Trophoblast cell (in vitro differentiated cells and primary cell): ENCODE results near the gene CYP24A1.

ENCODE experiments used
- DNase-seq, 2 donors: peaks; one replicate each; pipeline ENCODE4 v3.0.0-alpha.2; 2016
- H2AFZ ChIP-seq: 2 replicates; pipeline ENCODE4 v1.6.1; 2013; ENCODE audit warnings: low read length, moderate library complexity, mild to moderate bottlenecking; ENCODE audit not compliant: insufficient read depth, poor library complexity
- H2AK5ac ChIP-seq: 2 replicates; pipeline ENCODE4 v1.6.1; 2013; ENCODE audit warnings: mild to moderate bottlenecking, low read length
- H2BK120ac ChIP-seq: 2 replicates; pipeline ENCODE4 v1.6.1; 2013; ENCODE audit warnings: low read length, mild to moderate bottlenecking, moderate library complexity; ENCODE audit not compliant: insufficient read depth, poor library complexity
- H2BK12ac ChIP-seq: 2 replicates; pipeline ENCODE4 v1.6.1; 2013; ENCODE audit warnings: mild to moderate bottlenecking, low read length, moderate library complexity
- H2BK5ac ChIP-seq: 2 replicates; pipeline ENCODE4 v1.6.1; 2013; ENCODE audit warnings: low read length, low read depth, moderate library complexity, mild to moderate bottlenecking; ENCODE audit not compliant: poor library complexity
- H3K14ac ChIP-seq: 2 replicates; pipeline ENCODE4 v1.6.1; 2013; ENCODE audit warnings: mild to moderate bottlenecking, low read length
- H3K18ac ChIP-seq: 2 replicates; pipeline ENCODE4 v1.6.1; 2013; ENCODE audit warnings: mild to moderate bottlenecking, low read length
- H3K23ac ChIP-seq: 2 replicates; pipeline ENCODE4 v1.6.1; 2013; ENCODE audit warnings: low read length
- H3K27ac ChIP-seq: 2 replicates; pipeline ENCODE4 v1.5.1; 2013; ENCODE audit warnings: low read depth, mild to moderate bottlenecking, inconsistent platforms, low read length, moderate library complexity
- H3K27me3 ChIP-seq: 2 replicates; pipeline ENCODE4 v1.6.1; 2013; ENCODE audit warnings: inconsistent platforms, mild to moderate bottlenecking, low read length, moderate library complexity; ENCODE audit not compliant: insufficient read depth
- H3K36me3 ChIP-seq, 2 experiments: 1 replicate in 1 of 2; 2 replicates in 1 of 2; pipeline ENCODE4 v1.6.1; 2013; ENCODE audit warnings: low read length in 2 of 2, mild to moderate bottlenecking in 2 of 2, moderate library complexity in 1 of 2; ENCODE audit not compliant: insufficient read depth in 2 of 2, control insufficient read depth in 1 of 2
- H3K4ac ChIP-seq: 2 replicates; pipeline ENCODE4 v1.6.1; 2013; ENCODE audit warnings: low read depth, mild to moderate bottlenecking, low read length, moderate library complexity
- H3K4me1 ChIP-seq, 2 experiments: 1 replicate in 1 of 2; 2 replicates in 1 of 2; pipeline ENCODE4 v1.6.1; 2013; ENCODE audit warnings: low read length in 2 of 2, mild to moderate bottlenecking in 2 of 2, moderate library complexity in 1 of 2; ENCODE audit not compliant: insufficient read depth in 2 of 2, control insufficient read depth in 1 of 2
- H3K4me2 ChIP-seq: 2 replicates; pipeline ENCODE4 v1.6.1; 2013; ENCODE audit warnings: inconsistent platforms, mild to moderate bottlenecking, low read length, moderate library complexity
- H3K4me3 ChIP-seq: 2 replicates; pipeline ENCODE4 v1.5.1; 2013; ENCODE audit warnings: mild to moderate bottlenecking, low read depth, low read length, inconsistent platforms
- H3K79me1 ChIP-seq: one replicate; pipeline ENCODE4 v1.6.1; 2013; ENCODE audit warnings: low read length
- H3K79me2 ChIP-seq: 2 replicates; pipeline ENCODE4 v1.6.1; 2013; ENCODE audit warnings: low read length, mild to moderate bottlenecking; ENCODE audit not compliant: control insufficient read depth, insufficient read depth, poor library complexity
- H3K9ac ChIP-seq: 2 replicates; pipeline ENCODE4 v1.6.1; 2013; ENCODE audit warnings: mild to moderate bottlenecking, low read length
- H3K9me3 ChIP-seq: 2 replicates; pipeline ENCODE4 v1.6.1; 2013; ENCODE audit warnings: low read depth, mild to moderate bottlenecking, control low read depth, inconsistent platforms, low read length; ENCODE audit not compliant: insufficient read depth
- H4K12ac ChIP-seq: 2 replicates; pipeline ENCODE4 v1.6.1; 2013; ENCODE audit warnings: low read depth, mild to moderate bottlenecking, low read length, moderate library complexity
- H4K8ac ChIP-seq: 2 replicates; pipeline ENCODE4 v1.6.1; 2013; ENCODE audit warnings: low read depth, mild to moderate bottlenecking, low read length, moderate library complexity
- H4K91ac ChIP-seq: one replicate; pipeline ENCODE4 v1.6.1; 2013; ENCODE audit warnings: low read depth, mild to moderate bottlenecking, low read length, moderate library complexity
- WGBS: extraction: QIAGEN DNeasy Blood & Tissue Kit; methylation state at CpG from one replicate; pipeline ENCODE4 v1.1.7; 2013; ENCODE audit warnings: missing lambda C conversion rate; ENCODE audit not compliant: insufficient read length, insufficient coverage; ENCODE audit errors: extremely low coverage; 5-methylcytosine and 5-hydroxymethylcytosine counted together

CYP24A1 gene

DNA sequence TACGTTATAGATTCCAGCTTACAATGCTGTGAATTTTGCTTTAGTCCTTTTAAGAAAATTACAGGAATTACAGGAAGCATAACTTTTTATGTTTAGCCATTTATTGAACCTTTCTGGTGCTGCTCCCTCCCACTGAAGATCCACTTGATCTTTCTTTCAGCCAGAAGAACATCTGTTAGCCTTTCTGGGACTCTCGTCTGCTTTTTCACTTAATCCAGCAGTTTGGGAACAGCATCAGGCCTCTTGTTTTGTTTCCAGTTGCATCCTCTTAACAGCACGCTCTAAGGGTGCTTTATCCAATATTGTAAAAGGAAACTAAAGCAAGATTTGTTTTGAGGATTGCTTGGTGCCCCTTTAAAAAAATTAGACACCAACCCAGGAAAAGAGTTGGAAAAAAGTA lies 10.3 kb upstream of the CYP24A1 start:
- no peak overlapping the region for H2BK5ac ChIP-seq
- no peaks in the 10 kb centered on the region for H3K79me1 ChIP-seq
- H3K27me3 ChIP-seq: no peaks in the 10 kb centered on the region
- no peak overlapping the region for H4K12ac ChIP-seq
- no peak for DNase-seq
- H3K36me3 ChIP-seq: no peaks in the 10 kb centered on the region
- H2AFZ ChIP-seq: no peak overlapping the region
- H3K9me3 ChIP-seq: no peaks in the 10 kb centered on the region
- no peak overlapping the region for H2AK5ac ChIP-seq
- H4K91ac ChIP-seq: no peak overlapping the region
- no peak overlapping the region for H3K4me3 ChIP-seq
- H2BK120ac ChIP-seq: no peak overlapping the region
- H3K18ac ChIP-seq: no peak overlapping the region
- no peak overlapping the region for H4K8ac ChIP-seq
- no CpG with 5 or more reads among the region's 3 CpGs for WGBS
- H3K79me2 ChIP-seq: no peaks in the 10 kb centered on the region
- no peak overlapping the region for H3K4ac ChIP-seq
- no peaks in the 10 kb centered on the region for H3K4me1 ChIP-seq
- H3K27ac ChIP-seq: no peak overlapping the region
- H3K23ac ChIP-seq: no peak overlapping the region
- H3K9ac ChIP-seq: no peak overlapping the region
- no peak overlapping the region for H3K14ac ChIP-seq
- no peak overlapping the region for H3K4me2 ChIP-seq
- H2BK12ac ChIP-seq: no peak overlapping the region

DNA sequence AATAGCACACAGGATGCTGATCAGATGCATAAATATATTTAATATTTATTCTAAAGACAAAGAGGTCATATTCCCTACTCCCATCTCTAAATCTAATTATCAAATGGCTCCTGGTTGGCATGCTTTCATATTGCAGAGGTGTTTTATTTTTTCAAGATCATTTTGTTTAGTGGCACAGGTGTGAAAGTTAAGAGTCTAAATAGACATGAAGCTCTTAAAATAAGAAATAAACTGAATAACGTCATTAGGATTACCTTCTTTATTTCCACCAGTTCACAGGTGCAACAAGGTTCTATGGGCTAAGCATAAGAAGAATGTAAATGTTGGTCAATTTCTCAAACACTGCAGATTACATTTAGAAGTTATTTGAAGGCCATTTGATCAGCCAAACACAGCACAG lies 7.1 kb upstream of the CYP24A1 start:
- no peak overlapping the region for H3K18ac ChIP-seq
- H3K79me2 ChIP-seq: no peaks in the 10 kb centered on the region
- no peak overlapping the region for H2AFZ ChIP-seq
- H3K27ac ChIP-seq: no peak overlapping the region
- no peak overlapping the region for H4K91ac ChIP-seq
- H3K23ac ChIP-seq: no peak overlapping the region
- H2BK120ac ChIP-seq: no peak overlapping the region
- no peaks in the 10 kb centered on the region for H3K27me3 ChIP-seq
- H3K4me3 ChIP-seq: no peak overlapping the region
- no peaks in the 10 kb centered on the region for H3K36me3 ChIP-seq
- no peak for DNase-seq
- H3K9me3 ChIP-seq: no peaks in the 10 kb centered on the region
- H3K4ac ChIP-seq: no peak overlapping the region
- no peak overlapping the region for H3K9ac ChIP-seq
- H3K4me1 ChIP-seq: no peaks in the 10 kb centered on the region
- no peaks in the 10 kb centered on the region for H3K79me1 ChIP-seq
- no peak overlapping the region for H2BK12ac ChIP-seq
- no peak overlapping the region for H3K4me2 ChIP-seq
- no CpG with 5 or more reads among the region's 1 CpG for WGBS
- H2AK5ac ChIP-seq: no peak overlapping the region
- H4K8ac ChIP-seq: no peak overlapping the region
- no peak overlapping the region for H3K14ac ChIP-seq
- no peak overlapping the region for H4K12ac ChIP-seq
- no peak overlapping the region for H2BK5ac ChIP-seq

DNA sequence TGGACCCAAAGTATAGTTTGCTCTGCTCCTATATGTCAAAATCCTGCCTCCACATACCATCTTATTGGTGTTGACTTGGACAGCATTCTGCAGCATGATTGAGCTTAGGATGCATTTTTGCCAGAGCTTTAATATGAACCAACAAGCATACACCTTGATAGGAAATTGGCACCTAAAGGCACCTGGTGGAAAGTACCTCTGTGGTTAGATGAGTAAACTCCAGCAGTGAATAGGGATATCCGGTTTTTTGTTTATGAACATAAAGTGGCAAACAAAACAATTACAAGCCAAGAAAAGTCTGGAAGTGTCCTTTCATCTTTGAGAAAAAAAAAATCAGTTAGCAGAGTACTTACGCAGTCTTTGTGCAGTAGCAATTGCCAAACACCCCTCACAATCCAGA lies 6.2 kb upstream of the CYP24A1 start:
- no peak overlapping the region for H2BK5ac ChIP-seq
- no peak overlapping the region for H4K91ac ChIP-seq
- WGBS: no CpG with 5 or more reads among the region's 2 CpGs
- no peak overlapping the region for H3K4ac ChIP-seq
- H2BK120ac ChIP-seq: no peak overlapping the region
- no peak overlapping the region for H3K4me3 ChIP-seq
- H4K12ac ChIP-seq: no peak overlapping the region
- no peak overlapping the region for H3K4me2 ChIP-seq
- no peak overlapping the region for H3K9ac ChIP-seq
- no peaks in the 10 kb centered on the region for H3K27me3 ChIP-seq
- H3K18ac ChIP-seq: no peak overlapping the region
- no peak for DNase-seq
- no peak overlapping the region for H3K27ac ChIP-seq
- no peak overlapping the region for H2AK5ac ChIP-seq
- no peak overlapping the region for H2AFZ ChIP-seq
- H3K36me3 ChIP-seq: no peaks in the 10 kb centered on the region
- no peak overlapping the region for H3K14ac ChIP-seq
- no peaks in the 10 kb centered on the region for H3K4me1 ChIP-seq
- no peak overlapping the region for H3K23ac ChIP-seq
- H2BK12ac ChIP-seq: no peak overlapping the region
- H3K79me2 ChIP-seq: no peaks in the 10 kb centered on the region
- no peak overlapping the region for H4K8ac ChIP-seq
- H3K9me3 ChIP-seq: no peaks in the 10 kb centered on the region
- H3K79me1 ChIP-seq: no peaks in the 10 kb centered on the region

DNA sequence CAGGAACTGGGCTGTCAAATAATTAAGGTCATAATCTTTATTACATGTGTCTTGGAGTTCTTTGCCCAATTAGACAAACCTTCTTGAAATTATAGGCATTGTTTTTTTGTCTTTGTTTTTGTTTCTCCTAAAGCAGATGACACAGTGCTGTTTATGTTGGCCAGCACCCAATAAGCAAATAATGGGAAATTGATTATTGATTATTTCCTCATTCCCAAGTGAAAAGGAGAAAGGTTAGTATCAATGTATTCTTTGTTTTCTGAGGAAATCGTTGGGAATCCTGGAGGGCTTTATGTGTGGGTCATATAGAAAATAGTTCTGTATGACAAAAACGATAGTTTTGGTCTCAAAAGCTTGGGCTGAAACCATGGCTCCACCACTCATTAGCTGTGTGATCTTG lies 4.5 kb upstream of the CYP24A1 start:
- Histone ChIP-seq H3K27me3 (peaks cover 16% of the 10 kb centered on the region), H3K4ac (no peak overlapping the region), H2AK5ac (no peak overlapping the region), H3K14ac (no peak overlapping the region), H4K91ac (no peak overlapping the region), H3K79me2 (no peaks in the 10 kb centered on the region), H2AFZ (no peak overlapping the region), H3K27ac (no peak overlapping the region), H3K4me3 (no peak overlapping the region), H3K23ac (no peak overlapping the region), H2BK12ac (no peak overlapping the region), H4K8ac (no peak overlapping the region), H4K12ac (no peak overlapping the region), H3K9me3 (no peaks in the 10 kb centered on the region), H2BK120ac (no peak overlapping the region), H3K4me2 (no peak overlapping the region), H3K9ac (no peak overlapping the region), H3K79me1 (no peaks in the 10 kb centered on the region), H3K18ac (no peak overlapping the region), H3K36me3 (no peaks in the 10 kb centered on the region), H3K4me1 (peaks cover 11 to 12% of the 10 kb centered on the region in 2 experiments), H2BK5ac (no peak overlapping the region)
- no peak for DNase-seq
- no CpG with 5 or more reads among the region's 2 CpGs for WGBS
